ENCODE data around the gene SRCIN1. TPM values are rescaled to one million over a fixed set of nuclear protein-coding genes. Genes with fewer than 3 reads are reported as not detected.

SRCIN1 gene
- total RNA-seq, 1 donor from 2014 or later, result 22.6 TPM

- DNase-seq (ENCODE audit: low spot score), result no peak
Observed at GRCh38 chr17:38562903-38563302, 42.8 kb downstream of the SRCIN1 start.

DNA sequence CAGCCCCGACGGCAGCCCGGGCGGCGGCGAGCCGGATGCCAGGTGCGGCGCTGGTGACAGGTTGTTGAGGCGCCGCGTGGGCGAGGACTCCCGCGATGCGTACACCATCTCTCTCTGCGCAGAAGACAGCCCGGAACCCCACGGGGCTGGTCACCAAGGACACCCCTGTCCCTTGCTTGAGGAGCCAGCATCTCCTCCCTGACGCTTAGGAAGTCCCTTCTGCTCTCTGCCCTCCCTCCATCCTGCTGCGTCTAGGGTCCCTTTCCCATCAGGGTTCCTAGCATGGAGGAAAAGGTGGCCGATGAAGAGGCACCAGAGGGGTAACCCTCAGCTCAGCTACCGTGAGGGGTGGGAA lies 43.6 kb downstream of the SRCIN1 start:
- DNase-seq (ENCODE audit: low spot score), result no peak

DNA sequence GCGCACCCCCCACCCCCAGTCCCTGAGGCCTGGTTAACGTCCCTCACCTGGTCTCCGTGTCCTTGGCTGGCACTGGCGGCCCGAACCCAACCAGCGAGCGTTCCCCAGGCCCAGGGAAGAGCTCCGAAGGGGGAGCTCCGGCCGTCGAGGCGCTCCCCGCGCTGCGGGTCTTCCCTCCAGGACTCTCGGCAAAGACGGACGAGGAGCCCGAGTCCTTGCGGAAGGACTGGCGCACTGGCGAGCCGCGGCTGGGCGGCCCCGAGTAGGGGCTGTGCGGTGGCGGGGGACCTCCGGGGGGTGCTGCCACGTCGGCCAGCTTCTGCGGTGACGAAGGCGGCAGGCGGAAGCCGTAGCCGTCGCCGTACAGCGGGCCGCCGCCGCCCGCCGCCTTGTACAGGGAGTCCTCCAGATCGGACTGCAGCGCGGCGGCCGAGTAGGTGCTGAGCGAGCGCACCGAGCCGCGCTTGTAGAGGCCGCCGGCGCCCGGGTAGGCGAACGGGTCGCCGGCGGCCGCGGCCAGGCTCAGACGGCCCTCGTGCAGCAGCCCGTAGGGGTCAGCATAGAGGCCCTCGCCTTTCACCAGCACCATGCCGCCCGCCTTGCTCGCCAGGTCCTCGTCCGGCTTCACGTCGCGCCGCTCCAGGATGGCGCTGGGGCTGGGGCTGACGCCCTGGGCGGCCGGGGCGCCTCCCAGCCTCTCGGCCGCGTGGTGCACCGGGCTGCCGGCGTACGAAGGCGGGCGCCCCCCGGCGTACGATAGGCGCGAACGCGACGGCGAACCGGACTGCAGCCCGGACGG lies 44.1 kb downstream of the SRCIN1 start:
- DNase-seq (ENCODE audit: low spot score), result no peak

GRCh38 chr17:38560503-38561318 lies 45.0 kb downstream of the SRCIN1 start:
- DNase-seq (ENCODE audit: low spot score), result no peak

- DNase-seq (ENCODE audit: low spot score), result no peak
Observed at GRCh38 chr17:38559880-38560230, 45.9 kb downstream of the SRCIN1 start.

DNA sequence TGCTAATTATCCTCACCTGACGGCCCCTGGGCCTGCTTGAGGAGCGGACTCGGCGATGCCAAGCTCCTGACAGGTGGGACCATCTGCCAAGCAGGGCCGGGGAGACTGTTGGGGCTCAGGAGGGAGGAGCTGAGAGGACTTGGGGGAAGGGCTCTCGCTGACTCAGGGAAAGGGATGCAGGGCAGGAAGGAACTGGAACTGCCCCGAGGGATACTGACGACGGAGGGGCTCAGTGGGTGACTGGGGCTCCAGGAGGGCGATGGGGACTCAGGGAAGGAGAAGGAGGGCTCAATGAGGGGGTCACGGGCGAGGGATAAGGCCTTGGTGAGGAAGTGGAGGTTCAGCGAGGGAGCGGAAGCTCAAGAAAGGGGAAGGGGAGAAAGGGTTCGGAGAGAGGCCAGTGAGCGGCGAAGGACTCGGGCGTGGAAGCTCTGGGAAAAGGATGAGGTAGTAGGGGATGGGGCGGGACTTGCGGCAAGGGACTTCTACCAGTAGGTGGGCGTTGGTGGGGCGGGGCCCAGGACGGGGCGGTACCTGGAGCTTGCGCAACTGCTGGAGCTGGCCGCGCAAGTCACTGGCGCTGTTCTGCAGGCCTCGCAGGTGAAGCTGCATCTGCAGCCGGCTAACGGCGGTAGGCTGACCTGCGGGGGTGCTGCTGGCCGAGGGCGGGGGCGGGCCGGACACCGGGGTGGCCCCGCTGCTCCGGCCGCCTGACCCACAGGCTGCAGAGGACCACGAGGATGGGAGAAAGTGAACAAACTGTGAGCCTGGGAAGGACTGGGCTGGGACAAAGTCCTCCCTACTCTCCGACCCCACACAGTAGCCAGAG lies 46.5 kb downstream of the SRCIN1 start:
- DNase-seq (ENCODE audit: low spot score), result peak; percentile 96

DNA sequence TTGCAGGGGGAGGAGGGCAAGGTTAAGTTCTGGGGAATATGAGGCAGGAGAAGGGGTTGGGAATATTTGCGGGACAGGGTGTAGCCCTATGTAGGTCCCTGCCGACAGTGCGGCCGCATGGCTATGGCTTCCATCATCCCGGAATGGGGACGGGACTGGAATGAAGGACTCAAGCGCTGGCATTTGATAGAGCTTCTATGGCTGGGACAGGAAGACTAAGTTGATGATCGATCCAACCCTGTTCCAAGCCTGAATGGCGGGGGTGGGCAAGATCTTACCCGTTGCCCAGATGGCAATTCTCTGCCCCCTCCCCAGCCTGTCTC lies 47.1 kb downstream of the SRCIN1 start:
- no peak for DNase-seq (ENCODE audit: low spot score)

DNA sequence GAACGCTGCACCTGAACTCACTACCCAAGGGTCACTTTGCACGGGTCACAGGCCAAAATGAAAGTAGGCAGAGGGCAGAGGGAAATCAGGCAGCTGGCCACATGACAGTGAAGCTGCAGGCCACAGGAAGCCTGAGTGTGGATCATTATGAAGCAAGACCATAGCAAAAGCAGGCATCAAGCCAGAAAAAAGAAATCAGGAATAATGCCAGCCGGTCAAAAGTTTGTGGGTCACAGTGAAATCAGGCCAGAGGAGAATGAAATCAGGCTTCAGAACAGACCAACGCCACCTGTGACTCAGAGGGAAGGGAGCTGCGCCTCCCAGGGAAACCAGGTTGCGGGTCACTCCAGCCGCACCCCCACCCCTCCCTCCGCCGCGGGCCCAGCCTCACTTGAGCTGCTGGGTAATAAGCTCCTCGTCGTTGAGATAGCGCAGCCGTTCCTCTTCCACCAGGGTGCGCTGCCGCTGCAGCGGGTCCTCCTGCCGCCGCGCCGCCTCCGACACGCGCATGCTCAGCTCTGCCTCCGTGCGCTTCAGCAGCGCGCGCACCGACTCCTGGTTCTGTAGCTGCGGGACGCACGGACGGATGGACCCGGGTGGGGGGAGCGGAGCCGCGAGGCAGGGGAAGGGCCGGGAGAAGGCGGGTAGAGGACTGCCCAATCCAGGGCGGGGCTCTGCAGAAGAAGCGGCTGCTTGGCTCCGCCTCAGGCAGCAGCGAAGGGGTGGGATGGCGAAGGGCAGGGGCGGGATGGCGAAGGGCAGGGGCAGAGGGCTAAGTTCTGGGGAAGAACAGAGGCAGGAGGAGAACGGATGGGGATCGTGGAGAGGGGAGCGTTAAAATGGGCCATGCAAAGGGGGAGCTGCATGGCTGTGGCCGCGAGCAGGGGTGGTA lies 47.7 kb downstream of the SRCIN1 start:
- peak; percentile 96 for DNase-seq (ENCODE audit: low spot score)

DNA sequence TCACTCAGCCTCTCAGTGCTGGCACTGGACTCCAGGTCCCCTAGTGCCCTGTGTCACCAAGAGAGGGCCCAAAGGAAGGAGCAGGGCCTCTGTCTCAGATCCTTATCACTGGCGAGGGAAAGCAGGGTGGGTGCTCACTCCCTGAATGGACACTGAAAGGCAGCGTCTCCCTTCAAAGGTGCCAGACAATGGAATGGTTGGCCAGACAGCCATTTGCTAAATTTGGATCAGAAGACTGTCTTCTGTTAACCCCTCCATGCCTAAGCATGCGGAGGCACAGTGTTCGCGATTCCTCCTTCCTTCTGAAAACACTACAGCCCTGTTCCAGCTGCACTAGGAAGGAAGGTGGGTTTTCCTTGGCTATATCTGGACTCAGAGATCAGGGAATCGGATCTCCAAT lies 48.4 kb downstream of the SRCIN1 start:
- no peak for DNase-seq (ENCODE audit: low spot score)

GRCh38 chr17:38556239-38556638 lies 49.5 kb downstream of the SRCIN1 start:
- peak; percentile 69 for DNase-seq (ENCODE audit: low spot score)

- no peak for DNase-seq (ENCODE audit: low spot score)
Observed at GRCh38 chr17:38554430-38555350, 51.1 kb downstream of the SRCIN1 start.

GRCh38 chr17:38552343-38552742 lies 53.4 kb downstream of the SRCIN1 start:
- no peak for DNase-seq (ENCODE audit: low spot score)

DNA sequence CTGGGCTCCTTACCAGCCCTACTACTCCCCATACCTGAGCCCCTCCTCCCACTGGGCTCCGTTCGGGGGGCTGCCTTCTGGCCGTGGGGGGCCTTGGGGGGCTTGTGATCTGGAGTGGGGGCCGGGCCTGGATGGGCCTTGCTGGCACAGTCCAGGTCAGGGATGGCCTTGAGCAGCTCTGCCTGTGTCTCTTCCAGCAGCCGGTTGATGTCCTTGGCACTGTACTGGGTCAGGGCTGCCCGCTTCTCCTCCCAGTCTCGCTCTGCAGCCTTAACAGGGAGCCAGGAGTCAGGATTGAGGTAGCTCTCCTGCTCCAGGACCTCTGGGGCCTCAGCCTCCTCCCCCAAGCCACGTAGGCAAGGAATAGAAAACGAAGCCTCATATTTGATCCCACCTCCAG lies 54.6 kb downstream of the SRCIN1 start:
- DNase-seq (ENCODE audit: low spot score), result no peak

GRCh38 chr17:38550661-38551060 lies 55.1 kb downstream of the SRCIN1 start:
- peak; percentile 88 for DNase-seq (ENCODE audit: low spot score)

DNA sequence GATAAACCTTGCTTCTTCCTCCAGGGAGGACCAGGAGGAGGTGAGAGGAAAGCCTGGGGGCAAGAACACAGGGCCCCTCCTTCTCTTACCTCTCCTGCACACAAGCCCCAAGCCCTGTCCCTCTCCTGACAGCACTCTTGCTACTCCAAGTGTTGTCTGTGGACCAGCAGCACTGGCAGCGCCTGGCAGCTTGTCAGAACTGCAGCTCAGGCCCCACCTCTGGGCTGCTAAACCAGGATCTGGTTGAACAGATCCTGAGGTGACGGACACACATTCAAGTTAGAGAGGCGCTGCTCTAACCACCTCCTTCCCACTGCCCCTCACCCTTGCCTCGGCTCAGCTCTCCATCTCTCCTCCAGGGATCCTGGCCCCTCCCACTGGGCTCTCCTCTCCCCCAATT lies 56.5 kb downstream of the SRCIN1 start:
- no peak for DNase-seq (ENCODE audit: low spot score)

DNA sequence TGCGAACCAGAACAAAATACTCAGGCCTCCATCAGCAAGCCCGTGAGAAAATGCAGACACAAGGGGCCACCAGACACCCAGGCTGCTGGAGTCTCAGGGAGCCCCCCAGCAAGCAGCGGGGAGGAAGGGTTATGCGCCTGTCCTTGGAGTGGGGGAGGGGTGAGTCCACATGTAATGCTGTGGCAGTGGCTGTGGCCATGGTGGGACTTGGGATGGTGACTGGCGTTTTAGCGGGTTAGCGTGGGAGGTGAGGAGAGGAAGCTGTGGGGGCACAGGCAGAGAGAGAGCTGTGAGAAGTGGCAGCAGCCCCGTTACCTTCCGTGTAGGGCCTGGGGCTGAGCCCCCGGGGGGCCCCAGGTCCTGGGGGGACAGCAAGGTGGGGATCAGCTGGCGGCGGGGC lies 58.3 kb downstream of the SRCIN1 start:
- no peak for DNase-seq (ENCODE audit: low spot score)

DNA sequence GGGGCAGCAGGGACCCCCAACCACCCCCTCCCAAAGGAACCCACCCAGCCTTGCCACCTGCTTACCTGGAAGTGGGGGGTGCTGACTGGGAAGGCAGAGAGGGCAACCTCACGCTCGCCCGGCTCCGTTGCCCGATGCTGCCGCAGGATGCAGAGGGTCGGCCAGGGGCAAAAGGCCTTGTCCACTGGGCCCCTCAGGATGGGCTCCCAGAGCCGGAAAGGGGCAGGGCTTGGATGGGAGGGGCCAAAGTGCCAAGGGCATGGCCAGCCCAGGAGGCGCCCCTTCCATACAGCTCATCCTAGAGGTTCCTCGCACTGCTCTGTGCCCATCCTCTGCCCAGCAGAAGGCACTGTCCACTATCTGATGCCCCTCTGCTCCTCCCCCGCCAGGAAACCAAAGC lies 59.4 kb downstream of the SRCIN1 start:
- no peak for DNase-seq (ENCODE audit: low spot score)

- DNase-seq (ENCODE audit: low spot score), result no peak
Observed at GRCh38 chr17:38545531-38546225, 60.1 kb downstream of the SRCIN1 start.

DNA sequence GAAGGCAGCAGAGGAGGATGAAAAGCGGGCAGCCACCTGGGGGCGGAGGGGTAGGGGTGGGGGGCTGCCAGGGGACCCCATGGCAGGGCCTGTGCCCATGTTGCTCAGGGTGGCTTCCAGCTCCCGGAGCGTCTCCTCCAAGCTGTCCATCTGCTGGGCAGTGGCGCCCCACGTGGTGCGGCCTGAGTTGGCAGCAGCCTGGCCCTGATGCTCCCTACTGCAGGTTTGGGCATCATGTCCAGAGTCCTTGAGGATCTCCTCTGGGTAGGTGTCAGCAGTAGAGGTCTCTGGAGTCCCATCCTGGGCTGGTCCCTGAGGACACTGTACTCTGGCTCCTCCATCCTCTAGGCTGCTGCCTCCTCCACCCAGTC lies 60.9 kb downstream of the SRCIN1 start:
- DNase-seq (ENCODE audit: low spot score), result no peak
